ENCODE results near the gene EPHA6.

- TF ChIP-seq CTCF (IDR thresholded peaks at IDR 0.05) (no peak), POLR2A (IDR thresholded peaks at IDR 0.05) (no peak)
These were observed 885.5 kb downstream of the EPHA6 start for GRCh38 chr3:97699889-97700288.
